ENCODE results near the gene SLC35F1.

- TF ChIP-seq CTCF (optimal IDR thresholded peaks at IDR 0.05 in 1 of 3, IDR thresholded peaks at IDR 0.05 in 1 of 3, conservative IDR thresholded peaks at IDR 0.05 in 1 of 3; ENCODE audit: extremely low read depth in 1 of 3, insufficient read depth in 2 of 3, low read length in 3 of 3) (no peak), EZH2 (IDR thresholded peaks at IDR 0.05; ENCODE audit: low read length) (no peak)
These were observed 362.6 kb downstream of the SLC35F1 start for GRCh38 chr6:118269659-118270058.
